ENCODE data around the gene PTGR2. TPM values are rescaled to one million over a fixed set of nuclear protein-coding genes. Genes with fewer than 3 reads are reported as not detected.
A peak's percentile ranks its signal among the peaks of the same experiment; 100 is the strongest.
"Not testable (repeated sequence)": the region's sequence is repeated elsewhere in the genome, so short reads cannot be mapped to it uniquely, and the experiment has no call there.

PTGR2 gene
- total RNA-seq, 4 donors from 2014 or later = 1.8 to 10.7 (median 6.2) TPM

GRCh38 chr14:73888460-73888725 lies 36.8 kb downstream of the PTGR2 start:
- Histone ChIP-seq H3K36me3 (peaks cover 0 to 11% (median 0%) of the 10 kb centered on the region in 3 donors), H3K4me1 (peaks cover 4 to 48% (median 25%) of the 10 kb centered on the region in 3 donors), H3K27me3 (no peaks in the 10 kb centered on the region), H3K9me3 (no peaks in the 10 kb centered on the region), H3K4me3 (peak overlapping the region in 2 of 4 donors; percentile 84 to 90), H3K27ac (peak overlapping the region in 3 of 4 donors; percentile 96 to 97 (median 96))
- no peak for TF ChIP-seq CTCF (IDR thresholded peaks at IDR 0.05)
- TF ChIP-seq POLR2A (IDR thresholded peaks at IDR 0.05) = no peak
- 15 to 16% methylated on average over 3 of the region's 3 CpGs for WGBS, 2 donors
- DNase-seq = no peak
- intact Hi-C loops (cut with DNase I) = no loop called here

- Histone ChIP-seq H3K4me1 (peaks cover 4 to 48% (median 25%) of the 10 kb centered on the region in 3 donors), H3K4me3 (no peak overlapping the region), H3K27me3 (no peaks in the 10 kb centered on the region), H3K36me3 (peaks cover 0 to 17% (median 0%) of the 10 kb centered on the region in 3 donors), H3K27ac (peak overlapping the region in 1 of 4 donors; percentile 97), H3K9me3 (no peaks in the 10 kb centered on the region)
- TF ChIP-seq POLR2A (IDR thresholded peaks at IDR 0.05) = no peak
- TF ChIP-seq CTCF (IDR thresholded peaks at IDR 0.05) = no peak
- WGBS, 2 donors = 58 to 83% methylated on average over 2 of the region's 2 CpGs
- DNase-seq = no peak
- intact Hi-C loops (cut with DNase I) = no loop called here
Observed at GRCh38 chr14:73888971-73889370, 37.3 kb downstream of the PTGR2 start.

GRCh38 chr14:73889376-73889775 lies 37.7 kb downstream of the PTGR2 start:
- no peaks in the 10 kb centered on the region for H3K27me3 ChIP-seq
- H3K4me3 ChIP-seq = no peak overlapping the region
- H3K36me3 ChIP-seq = peaks cover 0 to 21% (median 3%) of the 10 kb centered on the region in 3 donors
- no peak for TF ChIP-seq POLR2A (IDR thresholded peaks at IDR 0.05)
- TF ChIP-seq CTCF (IDR thresholded peaks at IDR 0.05) = no peak
- intact Hi-C loops (cut with DNase I) = no loop called here
- WGBS, 2 donors = 73 to 74% methylated on average over 5 of the region's 5 CpGs
- no peaks in the 10 kb centered on the region for H3K9me3 ChIP-seq
- no peak overlapping the region for H3K27ac ChIP-seq
- H3K4me1 ChIP-seq = peaks cover 4 to 48% (median 25%) of the 10 kb centered on the region in 3 donors
- no peak for DNase-seq

GRCh38 chr14:73894180-73894687 lies 42.6 kb downstream of the PTGR2 start:
- H3K27ac ChIP-seq; H3K9me3 ChIP-seq; DNase-seq; intact Hi-C loops (cut with DNase I); H3K27me3 ChIP-seq; H3K4me3 ChIP-seq: not testable (repeated sequence)
- H3K36me3 ChIP-seq = peaks cover 14 to 70% (median 47%) of the 10 kb centered on the region in 3 donors
- H3K4me1 ChIP-seq = peaks cover 0 to 14% (median 4%) of the 10 kb centered on the region in 3 donors
- 69 to 100% methylated on average over 2 to 4 of the region's 6 CpGs for WGBS, 2 donors

- H3K36me3 ChIP-seq = peaks cover 14 to 87% (median 47%) of the 10 kb centered on the region in 3 donors
- 74 to 79% methylated on average over 1 of the region's 1 CpG for WGBS, 2 donors
Observed at GRCh38 chr14:73895939-73896338, 44.3 kb downstream of the PTGR2 start.

More at GRCh38 chr14:73895939-73896338, 44.3 kb downstream of the PTGR2 start:
- TF ChIP-seq CTCF (IDR thresholded peaks at IDR 0.05) (no peak), POLR2A (IDR thresholded peaks at IDR 0.05) (no peak)
- H3K27me3 ChIP-seq = no peaks in the 10 kb centered on the region
- no peak overlapping the region for H3K27ac ChIP-seq
- H3K9me3 ChIP-seq = no peaks in the 10 kb centered on the region
- intact Hi-C loops (cut with DNase I) = no loop called here
- no peak overlapping the region for H3K4me3 ChIP-seq
- peaks cover 0 to 7% (median 0%) of the 10 kb centered on the region in 3 donors for H3K4me1 ChIP-seq
- DNase-seq = no peak
